H1 (cell line): ENCODE measurements around the gene F2. TPM values are rescaled to one million over a fixed set of nuclear protein-coding genes. Genes with fewer than 3 reads are reported as not detected.

Source experiments
- CBX8 ChIP-seq: fragments of 300-800, 300-1000 bp; sonication (generic); IDR thresholded peaks from 2 replicates; pipeline ENCODE4 v1.7.1; 2016; ENCODE audit warnings: low read depth, low read length, borderline replicate concordance
- CTBP2 ChIP-seq: IDR thresholded peaks from 2 replicates; pipeline ENCODE4 v1.7.0; 2011; ENCODE audit warnings: borderline replicate concordance, mild to moderate bottlenecking, moderate library complexity, mixed read lengths, low read length; ENCODE audit not compliant: insufficient read depth, insufficient read length
- MAFK ChIP-seq: IDR thresholded peaks from 2 replicates; pipeline ENCODE4 v1.6.1; 2012; ENCODE audit warnings: low read depth, mild to moderate bottlenecking, improper control_type of control experiment, low read length
- RAD21 ChIP-seq, 2 experiments: IDR thresholded peaks in 1 of 2; conservative IDR thresholded peaks in 1 of 2; 2 replicates each; pipeline ENCODE4 v1.6.1; 2011; ENCODE audit warnings: low read depth in 2 of 2, low read length in 2 of 2, improper control_type of control experiment in 1 of 2, inconsistent platforms in 1 of 2, mild to moderate bottlenecking in 1 of 2, moderate library complexity in 1 of 2
- RNF2 ChIP-seq: fragments of 200-900, 300-1000 bp; sonication (generic); IDR thresholded peaks from 2 replicates; pipeline ENCODE4 v1.7.1; 2016; ENCODE audit warnings: borderline replicate concordance, low read depth, mild to moderate bottlenecking, antibody characterized with exemption, low read length; ENCODE audit not compliant: poor library complexity, severe bottlenecking; ENCODE audit errors: missing control alignments
- TAF1 ChIP-seq: IDR thresholded peaks from 2 replicates; pipeline ENCODE4 v1.6.1; 2011; ENCODE audit warnings: mild to moderate bottlenecking, low read depth, low read length
- TBP ChIP-seq: IDR thresholded peaks from 2 replicates; pipeline ENCODE4 v1.6.1; 2011; ENCODE audit warnings: low read depth, low read length, improper control_type of control experiment
- polyA plus RNA-seq, 7 experiments: library from polyadenylated mRNA; depleted of rRNA in 3 of 7; stranded (reverse) in 5 of 7; unstranded in 2 of 7; fragments of >200 nt in 5 of 7; fragments of 200-250 nt in 2 of 7; gene quantifications; 1 replicate in 5 of 7; 2 replicates in 1 of 7; 4 replicates in 1 of 7; pipeline versions ENCODE4 v1.2.1 to v1.2.3, GENCODE V29; 2011 to 2013; ENCODE audit warnings: missing spikeins in 2 of 7, mixed read lengths in 2 of 7
- total RNA-seq: library from RNA; stranded (reverse); fragmentation: NEBNext Ultra II Directional; extraction: Animal tissue kit (Norgen Biotek cat#: 25700); gene quantifications from 2 replicates; pipeline ENCODE4 v1.2.1, GENCODE V29; 2021

The F2 gene
- total and polyA plus RNA-seq, 2 of the 8 experiments (the other 6 are each of a cell fraction or from before 2014, with no cell fraction given), result 0.11 TPM; not detected in 1

- TF ChIP-seq RNF2, result no peak
- TF ChIP-seq RAD21 (IDR thresholded peaks at IDR 0.05 in 1 of 2, conservative IDR thresholded peaks at IDR 0.05 in 1 of 2; ENCODE audit: low read depth in 2 of 2, low read length in 2 of 2), result no peak
- TF ChIP-seq CBX8, result no peak
- no peak for TF ChIP-seq CTBP2
- TF ChIP-seq MAFK, result no peak
- TF ChIP-seq TAF1, result no peak
- no peak for TF ChIP-seq TBP
These were observed 21.3 kb upstream of the F2 start (continued) for GRCh38 chr11:46697723-46698122.
